SW480 (cell line): ENCODE data around the gene CROCC.
A peak's percentile ranks its signal among the peaks of the same experiment; 100 is the strongest.

Experiments used
- DNase-seq: peaks from one replicate; pipeline ENCODE4 v3.0.0-alpha.2; 2016; ENCODE audit warnings: low spot score

The CROCC gene

GRCh38 chr1:17011439-17012307, 89.9 kb downstream of the CROCC start, which contains the start of gene ATP13A2:
ATP13A2 (minus strand) TSS chr1:17011928; CDS start chr1:17011738, 190 bp downstream.
- peak; percentile 83 for DNase-seq

DNA sequence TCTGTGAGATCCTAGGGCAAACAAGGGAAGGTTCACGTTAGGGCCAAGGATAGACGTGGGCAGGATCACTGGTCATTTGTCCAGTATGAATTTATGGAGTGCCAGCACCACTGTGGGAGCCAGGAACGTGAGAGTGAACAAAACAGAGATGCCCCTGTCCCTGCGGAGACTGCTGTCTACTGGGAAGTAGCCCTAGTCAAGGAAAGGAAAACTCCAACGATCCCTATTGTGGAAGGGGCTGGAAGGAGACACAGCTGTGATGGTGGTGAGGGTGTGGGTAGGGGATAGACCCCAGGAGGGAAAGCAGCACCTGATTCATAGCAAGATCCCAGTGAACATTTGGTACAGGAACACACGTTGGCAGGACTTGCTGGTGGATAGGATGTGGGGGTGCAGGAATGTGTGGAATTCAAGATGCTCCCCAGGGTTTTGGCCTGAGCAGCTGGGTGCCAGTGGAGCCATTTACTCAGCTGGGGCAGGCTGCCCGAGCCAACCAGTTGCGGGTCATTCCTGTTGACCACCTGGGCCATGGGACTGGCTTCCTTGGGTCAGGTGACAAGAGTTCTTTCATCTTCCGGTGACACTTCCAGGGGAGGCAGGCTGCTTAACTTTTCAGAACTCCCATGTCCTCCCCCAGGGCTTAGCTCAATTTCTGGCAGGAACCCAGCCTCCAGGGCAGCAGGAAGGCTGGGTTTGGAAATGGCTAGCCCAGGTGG, 91.2 kb downstream of the CROCC start:
- DNase-seq, result peak; percentile 14

DNA sequence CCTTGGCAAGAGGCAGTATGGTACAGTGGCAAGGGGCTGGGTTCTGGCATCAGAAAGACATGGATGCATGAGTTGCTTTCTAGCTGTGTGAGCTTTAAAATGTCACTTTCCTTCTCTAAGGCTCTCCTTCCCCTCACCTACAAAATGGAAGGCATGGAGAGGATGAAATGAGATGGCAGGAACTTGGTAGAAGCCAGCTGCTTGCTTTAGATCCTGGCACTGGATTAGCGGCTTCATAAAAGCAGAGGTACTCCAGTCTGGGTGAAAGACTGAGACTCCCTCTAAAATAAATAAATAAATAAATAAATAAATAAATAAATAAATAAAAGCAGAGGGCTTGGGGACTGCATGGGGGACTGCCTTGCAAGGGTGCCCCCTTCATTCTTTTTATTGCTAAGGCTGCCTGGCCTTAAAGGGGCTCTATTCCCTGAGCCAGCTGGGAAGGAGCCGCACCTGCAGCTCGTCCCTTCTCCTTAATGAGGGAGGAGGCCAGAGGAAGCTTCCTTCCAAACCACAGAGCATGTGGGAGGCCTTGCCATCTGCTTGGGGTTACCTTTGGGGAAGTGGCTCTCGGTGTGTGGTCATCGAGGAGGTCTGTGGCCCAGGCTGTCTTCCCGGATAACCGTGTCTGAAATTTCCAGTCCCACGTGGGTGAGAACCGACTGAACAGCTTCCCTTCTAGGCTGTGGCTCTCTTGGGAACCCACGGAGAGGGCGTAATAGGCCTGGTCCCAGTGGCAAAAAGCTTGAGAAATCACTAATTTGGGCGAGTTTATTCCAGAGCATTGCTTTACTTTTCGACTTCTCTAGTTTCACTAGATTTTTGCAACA, 92.0 kb downstream of the CROCC start:
- DNase-seq, result no peak

DNA sequence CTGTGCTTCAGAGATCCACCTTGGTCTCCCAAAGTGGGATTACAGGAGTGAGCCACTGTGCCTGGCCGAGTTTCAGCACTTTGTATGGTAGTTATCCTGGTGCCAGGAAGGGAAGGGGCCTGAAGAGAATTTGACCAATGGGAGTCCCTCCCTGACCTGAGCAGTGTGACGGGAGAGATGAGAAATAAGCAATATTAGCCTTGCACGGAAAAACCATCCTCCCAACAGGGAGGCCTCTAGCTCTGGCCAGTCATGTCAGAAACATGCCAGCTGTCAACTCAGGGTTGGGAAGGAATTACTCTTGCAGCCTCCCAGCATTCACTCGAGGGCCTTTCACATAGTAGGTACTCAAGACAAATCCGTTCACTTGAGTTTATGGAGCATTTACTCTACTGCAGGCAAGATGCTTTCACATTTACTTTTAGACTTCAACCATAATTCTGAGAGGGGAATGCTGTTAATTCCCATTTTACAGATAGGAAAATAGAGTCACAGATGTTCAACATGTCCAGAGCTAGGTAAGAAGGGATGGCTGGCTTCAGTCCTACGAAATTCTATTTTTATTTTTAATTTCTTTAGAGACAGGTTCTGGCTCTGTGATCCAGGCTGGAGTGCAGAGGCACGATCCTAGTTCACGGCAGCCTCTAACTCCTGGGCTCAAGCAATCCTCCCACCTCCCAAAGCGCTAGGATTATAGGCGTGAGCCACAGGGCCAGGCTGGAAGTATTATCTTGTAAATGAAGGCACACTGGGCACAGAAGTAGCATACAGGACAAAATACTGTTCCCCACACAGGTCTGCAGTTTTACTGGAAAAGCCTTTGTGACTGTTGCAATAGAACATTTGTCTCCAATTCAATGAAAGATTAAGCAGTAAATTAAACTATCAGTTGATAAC, 93.2 kb downstream of the CROCC start:
- DNase-seq, result no peak

DNA sequence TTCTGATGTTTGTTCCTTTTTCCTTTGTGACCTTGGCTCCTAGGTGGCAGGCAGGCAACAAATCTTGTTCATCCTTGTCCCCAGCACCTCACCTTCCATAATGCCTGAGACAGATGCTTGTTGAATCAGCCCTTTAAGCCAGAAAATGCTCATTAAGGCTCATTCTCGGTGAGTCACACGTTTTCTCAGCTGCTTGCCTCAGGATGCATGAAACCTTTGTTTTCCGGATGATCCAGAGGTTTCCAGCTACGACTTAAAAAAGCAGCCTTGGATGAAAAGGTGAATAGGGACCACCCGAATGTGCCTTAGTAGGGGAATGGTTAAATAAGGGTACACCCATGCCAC, 94.6 kb downstream of the CROCC start:
- DNase-seq, result no peak

DNA sequence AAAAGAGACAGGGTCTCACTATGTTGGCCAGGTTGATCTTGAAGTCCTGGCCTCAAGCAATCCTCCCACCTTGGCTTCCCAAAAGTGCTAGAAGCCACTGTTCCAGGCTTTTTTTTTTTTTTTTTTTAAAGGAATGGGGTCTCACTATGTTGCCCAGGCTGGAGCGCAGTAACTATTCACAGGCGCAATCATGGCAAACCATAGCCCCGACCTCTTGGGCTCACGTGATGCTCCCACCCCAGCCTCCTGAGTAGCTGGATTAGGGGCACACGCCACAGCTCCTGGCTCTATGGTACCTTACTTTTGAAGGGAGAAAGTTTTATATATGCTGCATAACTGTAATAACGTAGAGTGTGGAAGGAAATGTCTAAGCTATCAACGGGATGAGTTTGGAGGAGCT, 95.7 kb downstream of the CROCC start:
- no peak for DNase-seq

DNA sequence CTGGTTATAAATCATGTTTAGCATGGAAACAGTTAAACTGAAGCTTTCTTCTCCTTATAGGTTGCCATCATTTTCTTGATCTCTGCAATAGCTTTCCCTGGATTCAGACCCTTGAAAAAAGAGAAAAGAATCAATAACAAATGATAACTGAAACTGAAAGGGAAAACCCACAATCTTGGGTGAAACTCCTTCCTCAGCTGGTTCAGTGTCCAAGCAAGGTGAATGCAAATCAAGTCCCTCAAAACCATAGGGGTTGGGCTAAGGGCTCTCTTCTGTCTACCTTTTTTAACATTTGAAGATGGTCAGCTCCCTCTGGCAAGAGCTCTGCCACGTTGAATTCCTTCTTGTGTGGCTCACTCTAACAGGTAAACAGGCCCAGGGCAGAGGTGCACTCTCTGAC, 97.1 kb downstream of the CROCC start:
- DNase-seq, result no peak

GRCh38 chr1:17020502-17020901, 98.8 kb downstream of the CROCC start:
- DNase-seq, result no peak

GRCh38 chr1:17021896-17022295, 100.2 kb downstream of the CROCC start:
- DNase-seq, result no peak
